MCF 10A (cell line): Measurements from ENCODE around the gene ATP2C1. TPM values are rescaled to one million over a fixed set of nuclear protein-coding genes. Genes with fewer than 3 reads are reported as not detected.

ENCODE experiments used
- BruUV-seq: library from RNA; stranded (reverse); fragments of 400-500 nt; replicated peaks from 2 replicates; lab custom pipeline; 2021; lab: Mats Ljungman, UMichigan
- CTCF ChIA-PET: fragments of 300-600 bp; sonication (Branson Sonifier 250); formaldehyde crosslinking; extraction: SDS; loops from one replicate; lab custom pipeline; 2021; ENCODE audit warnings: antibody characterized with exemption, inconsistent platforms; lab: Yijun Ruan, JAX
- POLR2A ChIA-PET: fragments of 300-600, 350-650 bp; sonication (Branson Sonifier 250); formaldehyde crosslinking; extraction: SDS; loops from one replicate; lab custom pipeline; 2020; ENCODE audit warnings: antibody characterized with exemption, inconsistent platforms; lab: Yijun Ruan, JAX
- DNase-seq: peaks from one replicate; pipeline ENCODE4 v3.0.0-alpha.2; 2018; ENCODE audit not compliant: unreplicated experiment
- H3K27ac Mint-ChIP-seq: one replicate; pipeline ENCODE4 v1.8.0; 2022; ENCODE audit warnings: mild to moderate bottlenecking, low read depth, mixed read lengths; ENCODE audit not compliant: unreplicated experiment
- H3K27me3 Mint-ChIP-seq: one replicate; pipeline ENCODE4 v1.8.0; 2022; ENCODE audit warnings: mixed read lengths; ENCODE audit not compliant: insufficient read depth, unreplicated experiment
- H3K36me3 Mint-ChIP-seq: one replicate; pipeline ENCODE4 v1.8.0; 2022; ENCODE audit warnings: mild to moderate bottlenecking, moderate library complexity, mixed read lengths; ENCODE audit not compliant: insufficient read depth, unreplicated experiment
- H3K4me1 Mint-ChIP-seq: one replicate; pipeline ENCODE4 v1.8.0; 2022; ENCODE audit warnings: mixed read lengths; ENCODE audit not compliant: insufficient read depth, unreplicated experiment
- H3K4me3 Mint-ChIP-seq: one replicate; pipeline ENCODE4 v1.8.0; 2022; ENCODE audit warnings: mild to moderate bottlenecking, moderate library complexity, mixed read lengths; ENCODE audit not compliant: unreplicated experiment
- H3K9me3 Mint-ChIP-seq: one replicate; pipeline ENCODE4 v1.8.0; 2022; ENCODE audit warnings: mixed read lengths; ENCODE audit not compliant: unreplicated experiment
- CTCF ChIP-seq: fragments of 200-600 bp; IDR thresholded peaks from one replicate; pipeline ENCODE4 v1.8.0; 2022; ENCODE audit warnings: antibody characterized with exemption, mild to moderate bottlenecking; ENCODE audit not compliant: unreplicated experiment
- intact Hi-C: fragments of 100-400 bp; cut with micrococcal nuclease; formaldehyde crosslinking; loops from 2 replicates; pipeline ENCODE4 v1.14.1; 2022
- total RNA-seq: library from RNA; stranded (reverse); gene quantifications from 2 replicates; pipeline ENCODE4 v1.2.3, GENCODE V29; 2022

The ATP2C1 gene
- total RNA-seq, 1 experiment from 2014 or later: 52.7 TPM

GRCh38 chr3:130948001-130948773 lies 54.3 kb downstream of the ATP2C1 start:
- ChIA-PET CTCF (interaction anchor here (0.6 kb wide), 1 partner anchor 12 kb away, joined by 4 read pairs; no protein-coding TSS in a partner anchor), POLR2A (no interaction called here)
- no peaks in the 10 kb centered on the region for H3K27me3 Mint-ChIP-seq
- H3K4me1 Mint-ChIP-seq: no peaks in the 10 kb centered on the region
- DNase-seq: no peak
- peak overlapping the region; percentile 50 for H3K27ac Mint-ChIP-seq
- no peak for TF ChIP-seq CTCF
- intact Hi-C loops: no loop called here
- H3K9me3 Mint-ChIP-seq: peaks cover 19% of the 10 kb centered on the region
- peaks cover 19% of the 10 kb centered on the region for H3K36me3 Mint-ChIP-seq
- no TSS peak for BruUV-seq
- H3K4me3 Mint-ChIP-seq: no peak overlapping the region

- intact Hi-C loops: no loop called here
- no TSS peak for BruUV-seq
- Mint-ChIP-seq H3K27me3 (no peaks in the 10 kb centered on the region), H3K4me1 (no peaks in the 10 kb centered on the region), H3K4me3 (no peak overlapping the region), H3K27ac (no peak overlapping the region), H3K36me3 (peaks cover 19% of the 10 kb centered on the region), H3K9me3 (peaks cover 19% of the 10 kb centered on the region)
- CTCF ChIA-PET: interaction anchor here (0.6 kb wide), 1 partner anchor 847 kb away, joined by 3 read pairs; no protein-coding TSS in a partner anchor
- POLR2A ChIA-PET: no interaction called here
- no peak for DNase-seq
- TF ChIP-seq CTCF: no peak
These were observed 55.0 kb downstream of the ATP2C1 start for GRCh38 chr3:130948929-130949328.

GRCh38 chr3:130950124-130950523 lies 56.2 kb downstream of the ATP2C1 start:
- Mint-ChIP-seq H3K27ac (no peak overlapping the region), H3K27me3 (no peaks in the 10 kb centered on the region), H3K4me3 (no peak overlapping the region), H3K4me1 (no peaks in the 10 kb centered on the region), H3K36me3 (peaks cover 19% of the 10 kb centered on the region), H3K9me3 (peaks cover 19% of the 10 kb centered on the region)
- ChIA-PET POLR2A (no interaction called here), CTCF (interaction anchor here (0.5 to 0.7 kb wide), 2 partner anchors 45 to 154 kb away, joined by 3 to 6 read pairs; no protein-coding TSS in a partner anchor)
- DNase-seq: no peak
- TF ChIP-seq CTCF: no peak
- no TSS peak for BruUV-seq
- intact Hi-C loops: no loop called here

- no peak for TF ChIP-seq CTCF
- intact Hi-C loops: no loop called here
- CTCF ChIA-PET: interaction anchor here (0.7 to 0.8 kb wide), 2 partner anchors 9 to 153 kb away, joined by 3 read pairs; no protein-coding TSS in a partner anchor
- POLR2A ChIA-PET: interaction anchor here (0.8 kb wide), 1 partner anchor 56 kb away, joined by 3 read pairs; no protein-coding TSS in a partner anchor
- H3K9me3 Mint-ChIP-seq: peaks cover 19% of the 10 kb centered on the region
- H3K27ac Mint-ChIP-seq: no peak overlapping the region
- no TSS peak for BruUV-seq
- H3K27me3 Mint-ChIP-seq: no peaks in the 10 kb centered on the region
- no peak for DNase-seq
- H3K4me3 Mint-ChIP-seq: no peak overlapping the region
- H3K4me1 Mint-ChIP-seq: no peaks in the 10 kb centered on the region
- H3K36me3 Mint-ChIP-seq: peaks cover 19% of the 10 kb centered on the region
These were observed 56.8 kb downstream of the ATP2C1 start for GRCh38 chr3:130950641-130951040.
